HG02798 (cell line): ENCODE measurements around the gene KRTAP9-4.
"Not testable (repeated sequence)": the region's sequence is repeated elsewhere in the genome, so short reads cannot be mapped to it uniquely, and the experiment has no call there.

Source experiments
- ATAC-seq: cut with Tn5 transposase; IDR thresholded peaks from one replicate; pipeline ENCODE4 v1.9.1; 2021; ENCODE audit warnings: mild to moderate bottlenecking; ENCODE audit not compliant: unreplicated experiment, poor library complexity

The KRTAP9-4 gene, protein sequence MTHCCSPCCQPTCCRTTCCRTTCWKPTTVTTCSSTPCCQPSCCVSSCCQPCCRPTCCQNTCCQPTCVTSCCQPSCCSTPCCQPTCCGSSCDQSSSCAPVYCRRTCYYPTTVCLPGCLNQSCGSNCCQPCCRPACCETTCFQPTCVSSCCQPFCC

DNA sequence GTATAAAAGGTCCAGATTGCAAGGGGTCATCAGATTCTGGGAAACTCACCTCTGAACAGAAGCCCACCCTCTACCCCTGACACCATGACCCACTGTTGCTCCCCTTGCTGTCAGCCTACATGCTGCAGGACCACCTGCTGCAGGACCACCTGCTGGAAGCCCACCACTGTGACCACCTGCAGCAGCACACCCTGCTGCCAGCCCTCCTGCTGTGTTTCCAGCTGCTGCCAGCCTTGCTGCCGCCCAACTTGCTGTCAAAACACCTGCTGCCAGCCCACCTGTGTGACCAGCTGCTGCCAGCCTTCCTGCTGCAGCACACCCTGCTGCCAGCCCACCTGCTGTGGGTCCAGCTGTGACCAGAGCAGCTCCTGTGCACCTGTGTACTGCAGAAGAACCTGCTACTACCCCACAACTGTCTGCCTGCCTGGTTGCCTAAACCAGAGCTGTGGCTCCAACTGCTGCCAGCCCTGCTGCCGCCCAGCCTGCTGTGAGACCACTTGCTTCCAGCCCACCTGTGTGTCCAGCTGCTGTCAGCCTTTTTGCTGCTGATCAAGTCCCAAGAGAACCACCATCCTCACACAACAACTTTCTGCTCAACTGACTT, at the start of gene KRTAP9-4:
KRTAP9-4 (plus strand) TSS at position 51 of the 604 bp plus-strand sequence; CDS start at position 85, 34 bp downstream.
- ATAC-seq = not testable (repeated sequence)

DNA sequence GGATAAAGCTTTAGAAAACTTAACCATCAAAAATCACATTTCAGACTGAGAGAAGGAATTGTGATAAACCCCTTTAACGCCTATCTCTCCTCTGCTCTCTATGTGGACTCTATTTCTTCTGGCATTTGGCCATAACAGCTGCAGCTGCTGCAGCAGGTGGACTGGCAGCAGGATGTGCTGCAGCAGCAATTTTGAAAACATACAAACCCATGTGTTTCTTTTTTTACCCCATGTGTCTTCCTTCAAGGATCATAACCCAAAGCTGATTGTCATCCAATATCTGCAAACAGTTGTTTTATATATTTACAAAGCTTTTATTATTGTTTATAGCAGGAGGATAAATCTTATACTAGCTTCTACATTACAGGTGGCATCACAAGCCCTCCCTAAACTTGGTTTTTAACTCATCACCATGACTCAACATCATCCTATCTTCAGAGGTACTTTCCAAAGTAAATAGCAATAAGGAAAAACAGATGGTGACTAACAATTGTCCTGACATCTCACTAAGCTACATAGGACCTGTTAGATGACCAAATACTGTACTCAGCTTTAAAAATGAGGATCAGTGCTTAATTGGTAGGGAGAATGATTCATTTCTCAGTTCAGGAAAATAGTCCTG, 37.5 kb upstream of the KRTAP9-4 start:
- ATAC-seq = no peak

DNA sequence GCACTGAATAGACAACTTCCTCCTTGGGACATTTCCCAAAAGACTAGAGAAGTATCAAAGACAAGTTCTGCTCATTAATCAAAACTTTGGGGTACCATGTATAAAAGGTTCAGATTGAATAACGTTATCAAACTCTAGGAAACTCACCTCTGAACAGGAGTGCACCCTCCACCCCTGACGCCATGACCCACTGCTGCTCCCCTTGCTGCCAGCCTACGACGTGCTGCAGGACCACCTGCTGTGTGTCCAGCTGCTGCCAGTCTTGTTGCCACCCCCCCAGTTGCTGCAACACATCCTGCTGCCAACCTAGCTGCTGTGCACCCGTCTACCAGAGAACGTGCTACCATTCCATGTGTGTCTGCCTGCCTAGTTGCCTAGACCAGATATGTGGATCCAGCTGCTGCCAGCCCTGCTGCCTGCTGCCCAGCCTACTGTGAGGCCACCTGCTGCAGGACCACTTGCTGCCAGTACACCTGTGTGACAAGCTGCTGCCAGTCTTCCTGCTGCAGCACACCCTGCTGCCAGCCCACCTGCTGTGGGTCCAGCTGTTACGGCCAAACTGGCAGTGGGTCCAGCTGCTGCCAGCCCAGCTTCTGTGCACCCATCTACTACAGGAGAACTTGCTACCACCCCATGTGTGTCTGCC, 36.8 kb upstream of the KRTAP9-4 start:
- no peak for ATAC-seq

DNA sequence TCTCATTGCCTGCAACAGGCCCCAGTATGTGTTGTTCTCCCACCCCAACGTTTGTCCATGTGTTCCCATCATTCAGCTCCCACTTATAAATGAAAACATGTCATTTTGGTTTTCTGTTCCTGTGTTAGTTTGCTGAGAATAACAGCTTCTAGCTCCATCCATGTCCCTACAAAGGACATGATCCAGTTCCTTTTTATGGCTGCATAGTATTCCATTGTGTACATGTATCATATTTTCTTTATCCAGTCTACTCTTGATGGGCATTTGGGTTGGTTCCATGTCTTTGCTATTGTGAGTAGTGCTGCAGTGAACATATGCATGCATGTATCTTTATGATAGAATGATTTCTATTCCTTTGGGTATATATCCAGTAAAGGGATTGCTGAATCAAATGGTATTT, 33.8 kb upstream of the KRTAP9-4 start:
- no peak for ATAC-seq

DNA sequence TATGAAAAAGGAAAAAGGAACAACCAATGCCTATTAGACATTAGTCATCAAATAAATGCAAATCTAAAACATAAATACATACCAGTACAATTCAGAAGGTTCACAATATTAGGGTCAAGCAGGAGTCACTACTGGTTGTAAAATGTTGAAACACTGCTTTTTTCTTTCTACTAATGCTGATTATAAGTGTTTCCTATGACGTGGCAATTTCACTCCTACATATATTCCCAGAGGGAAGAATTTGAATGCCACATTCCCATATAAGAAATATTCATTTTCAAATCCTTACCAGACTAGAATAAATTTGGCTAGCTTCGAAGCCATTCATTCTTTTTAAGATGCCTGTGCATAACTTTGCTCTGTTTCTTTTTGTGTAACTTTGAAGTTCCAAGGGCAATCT, 25.7 kb upstream of the KRTAP9-4 start:
- no peak for ATAC-seq

DNA sequence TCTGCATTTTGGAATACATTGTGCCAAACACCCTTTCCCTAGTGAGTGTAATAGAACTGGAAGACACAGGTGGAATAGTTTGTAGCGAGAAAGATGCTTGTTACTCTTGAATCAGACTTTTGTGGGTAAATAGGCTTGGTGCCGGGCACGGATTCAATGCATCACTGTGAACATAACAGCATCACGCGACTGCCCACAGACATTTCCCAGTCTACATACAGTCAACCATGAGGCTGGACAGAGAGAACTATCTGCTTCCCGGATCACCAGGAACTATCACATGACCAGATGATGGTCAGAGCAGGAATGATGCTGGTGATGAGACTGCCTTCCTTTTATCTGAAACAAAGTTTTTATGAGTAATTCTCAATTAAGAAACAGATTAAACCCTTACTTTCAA, 23.4 kb upstream of the KRTAP9-4 start:
- no peak for ATAC-seq

DNA sequence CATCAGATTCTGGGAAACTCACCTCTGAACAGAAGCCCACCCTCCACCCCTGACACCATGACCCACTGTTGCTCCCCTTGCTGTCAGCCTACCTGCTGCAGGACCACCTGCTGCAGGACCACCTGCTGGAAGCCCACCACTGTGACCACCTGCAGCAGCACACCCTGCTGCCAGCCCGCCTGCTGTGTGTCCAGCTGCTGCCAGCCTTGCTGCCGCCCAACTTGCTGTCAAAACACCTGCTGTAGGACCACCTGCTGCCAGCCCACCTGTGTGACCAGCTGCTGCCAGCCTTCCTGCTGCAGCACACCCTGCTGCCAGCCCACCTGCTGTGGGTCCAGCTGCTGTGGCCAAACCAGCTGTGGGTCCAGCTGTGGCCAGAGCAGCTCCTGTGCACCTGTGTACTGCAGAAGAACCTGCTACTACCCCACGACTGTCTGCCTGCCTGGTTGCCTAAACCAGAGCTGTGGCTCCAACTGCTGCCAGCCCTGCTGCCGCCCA, 22.8 kb upstream of the KRTAP9-4 start, which contains the start of gene KRTAP9-2:
KRTAP9-2 (plus strand) TSS at position 51 of the 498 bp plus-strand sequence; CDS start at position 58, 7 bp downstream.
- ATAC-seq = not testable (repeated sequence)

DNA sequence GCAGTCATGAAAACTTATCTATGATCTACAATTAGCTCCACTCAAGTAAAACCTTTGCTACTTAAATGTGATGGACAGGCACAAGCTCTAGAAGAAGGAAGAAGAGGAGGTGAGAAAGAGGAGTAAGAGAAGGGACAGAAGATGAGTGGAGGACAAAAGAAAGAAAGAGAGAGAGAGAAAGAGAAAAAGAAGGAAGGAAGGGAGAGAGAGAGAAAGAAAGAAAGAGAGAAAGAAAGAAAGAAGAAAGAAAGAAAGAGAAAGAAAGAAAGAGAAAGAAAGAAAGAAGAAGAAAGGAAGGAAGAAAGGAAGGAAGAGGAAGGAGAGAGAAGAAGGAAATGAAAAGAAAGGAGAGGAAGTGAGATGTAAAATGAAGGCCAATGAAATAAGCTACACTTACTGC, 19.4 kb upstream of the KRTAP9-4 start:
- ATAC-seq = no peak

DNA sequence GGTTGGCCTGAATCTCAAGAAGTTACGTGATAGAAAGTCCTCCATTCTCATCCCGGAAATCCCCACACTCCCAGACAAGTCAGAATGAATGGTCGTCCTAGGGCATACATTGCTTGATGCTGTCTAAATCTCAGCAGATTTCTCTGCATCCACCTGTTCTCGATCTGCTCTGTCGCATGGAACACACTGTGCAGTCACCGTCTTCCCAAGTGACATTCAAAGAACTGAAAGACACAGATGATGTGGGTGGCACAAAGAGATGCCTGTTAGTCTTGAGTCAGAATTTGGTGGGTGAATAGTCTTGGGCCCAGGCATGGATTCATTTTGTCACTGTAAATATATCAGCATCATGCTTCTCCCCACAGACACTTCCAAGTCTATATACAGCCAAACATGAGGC, 17.8 kb upstream of the KRTAP9-4 start:
- no peak for ATAC-seq

DNA sequence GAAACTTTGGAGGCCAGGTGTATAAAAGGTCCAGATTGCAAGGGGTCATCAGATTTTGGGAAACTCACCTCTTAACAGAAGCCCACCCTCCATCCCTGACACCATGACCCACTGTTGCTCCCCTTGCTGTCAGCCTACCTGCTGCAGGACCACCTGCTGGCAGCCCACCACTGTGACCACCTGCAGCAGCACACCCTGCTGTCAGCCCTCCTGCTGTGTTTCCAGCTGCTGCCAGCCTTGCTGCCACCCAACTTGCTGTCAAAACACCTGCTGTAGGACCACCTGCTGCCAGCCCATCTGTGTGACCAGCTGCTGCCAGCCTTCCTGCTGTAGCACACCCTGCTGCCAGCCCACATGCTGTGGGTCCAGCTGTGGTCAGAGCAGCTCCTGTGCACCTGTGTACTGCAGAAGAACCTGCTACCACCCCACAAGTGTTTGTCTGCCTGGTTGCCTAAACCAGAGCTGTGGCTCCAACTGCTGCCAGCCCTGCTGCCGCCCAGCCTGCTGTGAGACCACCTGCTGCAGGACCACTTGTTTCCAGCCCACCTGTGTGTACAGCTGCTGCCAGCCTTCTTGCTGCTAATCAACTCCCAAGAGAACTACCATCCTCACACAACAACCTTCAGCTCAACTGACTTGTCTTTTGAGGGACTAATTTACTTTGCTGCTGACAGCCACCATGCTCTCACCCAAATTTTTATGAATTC, 16.9 kb upstream of the KRTAP9-4 start, which contains the start of gene KRTAP9-3:
KRTAP9-3 (plus strand) TSS at position 51 of the 707 bp plus-strand sequence; CDS start at position 104, 53 bp downstream.
- ATAC-seq = not testable (repeated sequence)

DNA sequence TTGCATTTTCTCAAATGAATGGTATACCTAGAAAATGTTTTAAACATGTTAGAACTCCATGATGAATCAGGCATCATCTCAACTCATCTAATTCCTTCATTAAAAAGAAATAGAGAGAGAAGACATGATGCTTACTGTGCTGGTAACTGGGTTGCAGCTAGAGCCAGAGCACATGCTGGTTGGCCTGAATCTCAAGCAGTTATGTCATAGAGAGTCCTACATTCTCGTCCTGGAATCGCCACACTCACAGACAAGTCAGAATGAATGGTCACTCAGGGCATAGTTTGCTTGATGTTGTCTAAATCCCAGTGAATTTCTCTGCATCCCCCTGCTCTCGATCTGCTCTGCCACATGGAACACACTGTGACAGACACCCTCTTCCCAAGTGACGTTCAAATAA, 12.4 kb upstream of the KRTAP9-4 start:
- not testable (repeated sequence) for ATAC-seq

DNA sequence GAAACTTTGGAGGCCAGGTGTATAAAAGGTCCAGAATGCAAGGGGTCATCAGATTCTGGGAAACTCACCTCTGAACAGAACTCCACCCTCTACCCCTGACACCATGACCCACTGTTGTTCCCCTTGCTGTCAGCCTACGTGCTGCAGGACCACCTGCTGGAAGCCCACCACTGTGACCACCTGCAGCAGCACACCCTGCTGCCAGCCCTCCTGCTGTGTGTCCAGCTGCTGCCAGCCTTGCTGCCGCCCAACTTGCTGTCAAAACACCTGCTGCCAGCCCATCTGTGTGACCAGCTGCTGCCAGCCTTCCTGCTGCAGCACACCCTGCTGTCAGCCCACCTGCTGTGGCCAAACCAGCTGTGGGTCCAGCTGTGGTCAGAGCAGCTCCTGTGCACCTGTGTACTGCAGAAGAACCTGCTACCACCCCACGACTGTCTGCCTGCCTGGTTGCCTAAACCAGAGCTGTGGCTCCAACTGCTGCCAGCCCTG, 11.5 kb upstream of the KRTAP9-4 start, which contains the start of gene KRTAP9-8:
KRTAP9-8 (plus strand) TSS at position 51 of the 489 bp plus-strand sequence; CDS start at position 104, 53 bp downstream.
- ATAC-seq = not testable (repeated sequence)

DNA sequence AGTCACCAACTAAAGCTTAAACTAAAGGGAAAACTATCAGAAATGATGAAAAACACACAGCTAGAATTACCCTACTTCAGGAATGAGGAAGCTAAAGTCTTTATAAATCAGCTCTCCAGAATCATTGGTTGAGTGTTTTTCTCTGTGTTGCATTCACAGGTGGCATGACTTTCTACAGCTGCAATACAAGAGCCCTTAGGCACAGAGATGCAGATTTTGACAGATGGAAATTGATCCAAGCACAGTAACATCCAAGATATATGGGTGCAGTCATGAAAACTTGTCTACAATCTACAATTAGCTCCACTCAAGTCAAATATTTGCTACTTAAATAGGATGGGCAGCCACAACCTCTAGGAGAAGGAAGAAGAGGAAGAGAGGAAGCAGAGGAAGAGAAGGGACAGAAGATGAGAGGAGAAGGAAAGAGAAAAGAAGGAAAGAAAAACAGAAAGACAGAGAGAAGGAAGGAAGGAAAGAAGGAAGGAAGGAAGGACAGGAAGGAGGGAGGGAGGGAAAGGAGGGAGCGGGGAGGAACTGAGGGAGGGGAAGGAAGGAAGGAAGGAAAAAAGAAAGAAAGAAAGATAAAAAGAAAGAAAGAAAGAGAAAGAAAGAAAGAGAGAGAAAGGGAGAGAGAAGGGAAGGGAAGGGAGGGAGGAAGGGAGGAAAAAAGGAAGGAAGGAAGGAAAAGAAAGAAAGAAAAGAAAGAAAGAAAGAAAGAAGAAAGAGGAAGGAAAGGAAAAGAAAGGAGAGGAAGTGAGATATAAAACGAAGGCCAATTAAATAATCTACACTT, 2.3 kb upstream of the KRTAP9-4 start:
- not testable (repeated sequence) for ATAC-seq

DNA sequence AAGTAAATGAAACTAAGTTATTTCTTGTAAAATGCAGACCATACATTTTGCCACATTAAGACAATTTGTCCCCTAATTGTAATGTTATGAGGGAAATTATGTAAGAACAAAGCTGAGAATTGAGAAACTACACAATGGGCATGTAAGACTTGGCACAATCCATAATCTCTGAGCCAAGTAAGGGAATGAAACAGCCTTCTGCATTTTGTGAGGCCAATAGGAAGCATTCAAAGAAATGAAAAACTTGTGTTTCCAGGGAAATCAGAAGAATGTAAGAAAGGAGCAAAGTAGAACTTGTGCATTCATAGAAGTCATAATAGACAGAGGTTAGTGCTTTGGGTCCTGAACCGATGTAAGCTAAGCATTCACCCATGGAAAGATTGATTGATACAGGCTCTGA, 1.8 kb downstream of the KRTAP9-4 start:
- ATAC-seq = no peak

DNA sequence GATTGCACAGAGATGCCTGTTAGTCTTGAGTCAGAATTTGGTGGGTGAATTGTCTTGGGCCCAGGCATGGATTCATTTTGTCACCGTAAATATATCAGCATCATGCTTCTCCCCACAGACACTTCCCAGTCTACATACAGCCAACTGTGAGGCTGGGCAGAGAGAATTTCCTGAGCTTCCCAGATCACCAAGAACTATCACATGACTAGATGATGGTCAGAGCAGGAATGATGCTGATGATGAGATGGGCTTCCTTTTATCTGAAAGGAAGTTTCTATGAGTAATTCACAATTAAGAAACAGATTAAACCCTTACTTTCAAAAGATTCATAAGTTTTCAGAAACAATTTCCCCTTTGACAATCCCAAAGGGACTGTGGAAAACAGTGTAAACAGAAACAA, 5.4 kb downstream of the KRTAP9-4 start:
- no peak for ATAC-seq

DNA sequence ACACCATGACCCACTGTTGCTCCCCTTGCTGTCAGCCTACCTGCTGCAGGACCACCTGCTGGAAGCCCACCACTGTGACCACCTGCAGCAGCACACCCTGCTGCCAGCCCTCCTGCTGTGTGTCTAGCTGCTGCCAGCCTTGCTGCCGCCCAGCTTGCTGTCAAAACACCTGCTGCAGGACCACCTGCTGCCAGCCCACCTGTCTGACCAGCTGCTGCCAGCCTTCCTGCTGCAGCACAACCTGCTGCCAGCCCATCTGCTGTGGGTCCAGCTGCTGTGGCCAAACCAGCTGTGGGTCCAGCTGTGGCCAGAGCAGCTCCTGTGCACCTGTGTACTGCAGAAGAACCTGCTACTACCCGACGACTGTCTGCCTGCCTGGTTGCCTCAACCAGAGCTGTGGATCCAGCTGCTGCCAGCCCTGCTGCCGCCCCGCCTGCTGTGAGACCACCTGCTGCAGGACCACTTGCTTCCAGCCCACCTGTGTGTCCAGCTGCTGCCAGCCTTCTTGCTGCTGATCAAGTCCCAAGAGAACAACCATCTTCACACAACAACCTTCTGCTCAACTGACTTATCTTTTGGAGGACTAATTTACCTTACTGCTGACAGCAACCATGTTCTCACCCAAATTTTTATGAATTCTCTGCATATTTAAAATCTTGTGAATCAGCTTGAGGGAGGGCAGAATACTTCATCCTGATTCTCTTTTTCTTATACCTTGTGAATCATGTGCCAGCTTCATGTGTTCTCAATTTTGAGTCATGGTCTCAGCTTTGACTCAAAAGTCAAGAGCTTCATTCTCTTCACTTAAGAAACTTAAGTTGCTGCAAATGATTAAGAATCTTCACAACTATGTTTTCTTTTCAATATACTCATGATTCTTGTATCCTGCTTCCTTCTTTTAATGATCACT, 6.1 kb downstream of the KRTAP9-4 start, which contains the start of gene KRTAP9-9:
KRTAP9-9 (plus strand) TSS at position 4 of the 910 bp plus-strand sequence.
- ATAC-seq = not testable (repeated sequence)

DNA sequence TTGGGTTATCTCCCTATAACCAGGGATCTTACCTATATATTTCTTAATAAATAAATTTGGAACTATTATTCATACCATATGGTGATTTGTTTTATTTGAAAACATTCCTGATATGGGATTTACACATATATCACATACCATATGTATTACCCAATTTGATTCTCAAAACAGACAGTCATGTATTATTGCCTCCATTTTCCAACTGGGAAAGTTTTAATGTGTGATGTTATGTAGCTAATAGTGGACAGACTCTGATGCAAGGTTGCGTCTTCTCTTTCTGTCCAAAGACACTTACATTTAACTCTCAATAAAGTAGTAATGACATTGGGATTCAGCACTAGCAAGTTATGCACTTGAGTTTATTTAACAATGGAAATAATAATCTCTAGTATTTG, 6.8 kb downstream of the KRTAP9-4 start:
- no peak for ATAC-seq

DNA sequence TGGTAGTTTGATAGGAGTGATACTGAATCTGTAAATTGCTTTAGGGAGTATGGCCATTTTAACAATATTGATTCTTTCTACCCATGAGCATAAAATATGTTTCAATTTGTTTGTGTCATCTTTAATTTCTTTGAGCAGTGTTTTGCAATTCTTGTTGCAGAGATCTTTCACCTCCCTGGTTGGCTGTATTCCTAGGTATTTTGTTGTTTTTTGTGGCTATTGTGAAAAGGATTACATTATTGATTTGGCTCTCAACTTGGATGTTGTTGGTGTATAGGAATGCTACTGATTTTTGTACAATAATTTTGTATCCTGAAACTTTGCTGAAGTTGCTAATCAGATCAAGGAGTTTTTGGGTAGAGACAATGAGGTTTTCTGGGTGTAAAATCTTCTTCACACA, 8.9 kb downstream of the KRTAP9-4 start:
- ATAC-seq = no peak
